Heart left ventricle (tissue), 16 donors: ENCODE measurements around the gene MYH15. TPM values are rescaled to one million over a fixed set of nuclear protein-coding genes. Genes with fewer than 3 reads are reported as not detected.

Experiments
- ATAC-seq, 4 donors: fragments of 200-7000 bp; cut with Tn5 transposase; one replicate each; pipeline ENCODE4 v1.9.1; 2020 to 2022; ENCODE audit warnings: moderate library complexity in 4 of 4, mild to moderate bottlenecking in 3 of 4, moderate number of reproducible peaks in 1 of 4
- DNase-seq, 5 donors: peaks; one replicate each; pipeline ENCODE4 v3.0.0-alpha.2; 2020
- H3K27ac ChIP-seq, 12 donors: fragments of 200-600 bp; sonication (generic) in 4 of 12; one replicate each; pipeline versions ENCODE4 v1.5.0 to v1.8.0; 2016 to 2022; ENCODE audit warnings: mild to moderate bottlenecking in 2 of 12
- H3K27me3 ChIP-seq, 9 donors: fragments of 200-600 bp; sonication (generic) in 2 of 9; one replicate each; pipeline versions ENCODE4 v1.5.1 to v1.8.0; 2016 to 2022; ENCODE audit warnings: mild to moderate bottlenecking in 3 of 9
- H3K36me3 ChIP-seq, 9 donors: fragments of 200-600 bp; sonication (generic) in 2 of 9; one replicate each; pipeline versions ENCODE4 v1.5.0 to v1.8.0; 2018 to 2022; ENCODE audit warnings: mild to moderate bottlenecking in 2 of 9
- H3K4me1 ChIP-seq, 12 donors: fragments of 200-600 bp; sonication (generic) in 4 of 12; one replicate each; pipeline versions ENCODE4 v1.5.0 to v1.8.0; 2016 to 2022; ENCODE audit warnings: mild to moderate bottlenecking in 3 of 12
- H3K4me3 ChIP-seq, 12 donors: fragments of 200-600 bp; sonication (generic) in 4 of 12; one replicate each; pipeline versions ENCODE4 v1.5.0 to v1.8.0; 2017 to 2022; ENCODE audit warnings: mild to moderate bottlenecking in 9 of 12, moderate library complexity in 4 of 12
- H3K9me3 ChIP-seq, 12 donors: fragments of 200-600 bp; sonication (generic) in 4 of 12; one replicate each; pipeline versions ENCODE4 v1.5.0 to v1.8.0; 2016 to 2022; ENCODE audit warnings: mild to moderate bottlenecking in 1 of 12
- POLR2A ChIP-seq, 2 donors: fragments of 450-650 bp; IDR thresholded peaks; one replicate each; pipeline ENCODE4 v1.6.1; 2017; ENCODE audit warnings: antibody characterized with exemption in 2 of 2, mild to moderate bottlenecking in 2 of 2, moderate library complexity in 2 of 2
- WGBS, 4 donors: extraction: QIAGEN DNeasy Blood & Tissue Kit in 2 of 4; methylation state at CpG; one replicate each; pipeline versions ENCODE4 v1.1.5 to v1.1.7; 2013 to 2018; 5-methylcytosine and 5-hydroxymethylcytosine counted together
- intact Hi-C, 10 donors: fragments of 100-400 bp; cut with DNase I; formaldehyde crosslinking; loops; one replicate each; pipeline versions ENCODE4 v1.11.1 to v1.14.2; 2022
- polyA plus RNA-seq, 2 donors: library from polyadenylated mRNA; stranded (reverse); fragments of 200-250 nt; gene quantifications; one replicate each; pipeline ENCODE4 v1.2.3, GENCODE V29; 2013
- total RNA-seq, 9 donors: library from RNA; depleted of rRNA in 2 of 9; stranded (reverse); fragments of >200 nt in 2 of 9; fragmentation: NEBNext Ultra II Directional in 3 of 9; extraction: Animal tissue kit (Norgen Biotek cat#: 25700) in 3 of 9; gene quantifications; one replicate each; pipeline versions ENCODE4 v1.1.0 to v1.2.4, GENCODE V29; 2016 to 2023
- TF ChIP-seq, protein P1 (sequence below), 12 donors: fragments of 200-600 bp; sonication (generic) in 4 of 12; IDR thresholded peaks; one replicate each; pipeline versions ENCODE4 v1.5.0 to v1.8.0; 2018 to 2022; ENCODE audit warnings: antibody characterized with exemption in 12 of 12, mild to moderate bottlenecking in 5 of 12
- donor health status: ischemic (EF 13 %, LVEDD 7.1; RV severe dilation, severe dysfunction).
- donor health status: healthy with polysubstance abuse.
- donor health status: DM: no; HTN: yes; CAD: no.
- donor health status: DM: no; HTN: no; CAD: no.
- donor health status: ischemic (EF 25% LVEDD 6.9; RV normal size, moderate dysfunction).
- donor health status: ischemic (EF 25% LVEDD 5.7; RV mildly dilated, moderate dysfunction).
- donor health status: healthy.
- donor health status: DM: yes; HTN: yes; CAD: no.
- donor health status: ischemic (EF 35%, LVEDD 5.7; RV mildly dilated, moderate dysfunction).
- donor health status: nonischemic (EF 11% LVEDD 7.7; RV severe dilation, severe dysfunction).
- donor health status: DM: yes; HTN: yes; CAD: no.
- donor health status: PGD.
- donor health status: ischemic (EF 29% LVEDD 5.4; RV normal size, mild dysfunction).
- donor health status: nonischemic (EF 23%, LVEDD 6.1; RV moderate dilation, normal function).

Gene MYH15
- total and polyA plus RNA-seq, 11 donors = 0.08 to 1.2 (median 0.27) TPM

DNA sequence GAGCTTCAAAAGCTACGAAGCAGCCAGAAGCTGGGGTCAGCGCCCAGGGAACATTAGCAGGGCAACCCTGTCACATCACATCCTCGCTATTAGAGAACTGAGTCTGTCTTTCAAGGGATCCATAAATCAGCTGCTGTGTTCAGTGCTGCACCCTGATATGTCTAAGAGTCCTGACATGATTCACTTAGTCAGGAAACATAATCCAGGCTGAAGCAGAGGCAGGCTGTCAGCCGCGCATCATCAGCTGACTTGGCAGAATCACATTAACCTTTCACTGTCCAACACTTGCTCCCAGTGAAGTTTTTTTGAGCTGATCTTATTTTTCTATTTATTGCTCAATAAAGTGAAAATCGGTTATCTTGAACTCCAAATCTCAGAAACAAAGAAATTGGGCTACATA is 23.5 kb downstream of the MYH15 start:
- intact Hi-C loops = loop anchor here in 3 of 10 donors (10.0 kb wide), 4 partner anchors 428 to 1252 kb away; no protein-coding TSS in a partner anchor
- H3K27ac ChIP-seq = peak overlapping the region in 3 of 12 donors; percentile 16 to 30 (median 21)
- TF ChIP-seq POLR2A (IDR thresholded peaks at IDR 0.05) = no peak
- TF ChIP-seq, protein P1, sequence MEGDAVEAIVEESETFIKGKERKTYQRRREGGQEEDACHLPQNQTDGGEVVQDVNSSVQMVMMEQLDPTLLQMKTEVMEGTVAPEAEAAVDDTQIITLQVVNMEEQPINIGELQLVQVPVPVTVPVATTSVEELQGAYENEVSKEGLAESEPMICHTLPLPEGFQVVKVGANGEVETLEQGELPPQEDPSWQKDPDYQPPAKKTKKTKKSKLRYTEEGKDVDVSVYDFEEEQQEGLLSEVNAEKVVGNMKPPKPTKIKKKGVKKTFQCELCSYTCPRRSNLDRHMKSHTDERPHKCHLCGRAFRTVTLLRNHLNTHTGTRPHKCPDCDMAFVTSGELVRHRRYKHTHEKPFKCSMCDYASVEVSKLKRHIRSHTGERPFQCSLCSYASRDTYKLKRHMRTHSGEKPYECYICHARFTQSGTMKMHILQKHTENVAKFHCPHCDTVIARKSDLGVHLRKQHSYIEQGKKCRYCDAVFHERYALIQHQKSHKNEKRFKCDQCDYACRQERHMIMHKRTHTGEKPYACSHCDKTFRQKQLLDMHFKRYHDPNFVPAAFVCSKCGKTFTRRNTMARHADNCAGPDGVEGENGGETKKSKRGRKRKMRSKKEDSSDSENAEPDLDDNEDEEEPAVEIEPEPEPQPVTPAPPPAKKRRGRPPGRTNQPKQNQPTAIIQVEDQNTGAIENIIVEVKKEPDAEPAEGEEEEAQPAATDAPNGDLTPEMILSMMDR (IDR thresholded peaks at IDR 0.05) = no peak
- H3K4me1 ChIP-seq = peaks cover 0 to 19% (median 5%) of the 10 kb centered on the region in 12 donors
- WGBS, 4 donors = 21 to 34% (median 26%) methylated on average over 6 of the region's 6 CpGs
- H3K27me3 ChIP-seq = no peaks in the 10 kb centered on the region
- DNase-seq (peak in 4 of 5 donors; percentile 18 to 34 (median 27)), ATAC-seq (peak; percentile 68 to 87 (median 80))
- H3K36me3 ChIP-seq = no peaks in the 10 kb centered on the region
- peak overlapping the region in 5 of 12 donors; percentile 1 to 47 (median 31) for H3K4me3 ChIP-seq
- H3K9me3 ChIP-seq = no peaks in the 10 kb centered on the region

GRCh38 chr3:108486338-108486737 is 24.1 kb downstream of the MYH15 start:
- ATAC-seq = no peak
- peaks cover 0 to 19% (median 5%) of the 10 kb centered on the region in 12 donors for H3K4me1 ChIP-seq
- peak overlapping the region in 1 of 12 donors; percentile 21 for H3K27ac ChIP-seq
- intact Hi-C loops = loop anchor here in 3 of 10 donors (10.0 kb wide), 4 partner anchors 428 to 1252 kb away; no protein-coding TSS in a partner anchor
- peak overlapping the region in 3 of 12 donors; percentile 25 to 47 (median 31) for H3K4me3 ChIP-seq
- no peak for DNase-seq
- TF ChIP-seq POLR2A (IDR thresholded peaks at IDR 0.05) = no peak
- TF ChIP-seq, protein P1 (IDR thresholded peaks at IDR 0.05) = no peak
- no peaks in the 10 kb centered on the region for H3K27me3 ChIP-seq
- H3K36me3 ChIP-seq = no peaks in the 10 kb centered on the region
- no peaks in the 10 kb centered on the region for H3K9me3 ChIP-seq
- 64 to 67% (median 65%) methylated on average over 3 of the region's 3 CpGs for WGBS, 4 donors

DNA sequence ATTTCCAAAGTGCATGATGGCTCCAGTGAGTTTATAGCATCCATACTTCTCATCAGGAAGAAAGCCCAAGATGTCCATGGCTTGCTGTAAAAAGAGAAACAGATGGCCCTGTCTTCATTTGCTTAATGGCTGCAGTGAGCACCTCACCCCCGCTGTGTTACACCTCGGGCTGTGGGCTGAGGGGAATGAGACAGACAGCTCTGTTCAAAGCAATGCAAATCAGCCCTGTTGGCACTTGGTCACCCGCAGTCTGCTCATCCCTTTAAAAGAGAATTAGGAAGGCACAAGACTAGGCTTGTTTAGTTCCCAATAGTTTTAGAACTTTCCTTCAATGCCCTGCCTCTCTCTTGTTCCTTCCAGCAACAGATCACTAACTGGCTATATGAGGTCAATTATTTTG is 25.2 kb downstream of the MYH15 start:
- DNase-seq = no peak
- intact Hi-C loops = loop anchor here in 3 of 10 donors (10.0 kb wide), 4 partner anchors 430 to 1250 kb away; no protein-coding TSS in a partner anchor
- peaks cover 0 to 19% (median 5%) of the 10 kb centered on the region in 12 donors for H3K4me1 ChIP-seq
- TF ChIP-seq POLR2A (IDR thresholded peaks at IDR 0.05) = no peak
- TF ChIP-seq, protein P1 (IDR thresholded peaks at IDR 0.05) = no peak
- H3K27ac ChIP-seq = no peak overlapping the region
- no peaks in the 10 kb centered on the region for H3K36me3 ChIP-seq
- 83 to 93% (median 88%) methylated on average over 3 of the region's 3 CpGs for WGBS, 4 donors
- H3K27me3 ChIP-seq = no peaks in the 10 kb centered on the region
- no peaks in the 10 kb centered on the region for H3K9me3 ChIP-seq
- ATAC-seq = no peak
- no peak overlapping the region for H3K4me3 ChIP-seq

DNA sequence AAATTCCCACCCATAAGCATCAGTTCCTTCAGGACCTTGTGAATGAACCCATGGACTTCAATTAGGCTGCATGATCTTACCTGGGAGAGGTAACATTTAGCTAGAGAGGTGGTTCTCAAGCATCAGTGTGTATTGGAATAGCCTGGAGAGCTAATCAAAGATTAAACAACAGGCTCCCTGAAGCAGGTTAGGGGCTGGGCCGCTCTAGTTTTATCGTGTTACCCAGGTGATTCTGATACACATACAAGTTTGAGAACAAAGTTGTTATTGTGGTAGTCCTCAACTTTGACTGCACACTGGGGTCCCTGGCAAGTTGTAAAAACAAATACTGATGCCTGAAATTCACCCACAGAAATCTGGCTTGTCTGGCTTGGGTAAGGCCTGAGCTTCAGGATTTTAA is 31.2 kb downstream of the MYH15 start:
- ATAC-seq (no peak), DNase-seq (no peak)
- 71 to 100% (median 86%) methylated on average over 2 of the region's 2 CpGs for WGBS, 4 donors
- Histone ChIP-seq H3K36me3 (no peaks in the 10 kb centered on the region), H3K4me1 (peaks cover 0 to 7% (median 0%) of the 10 kb centered on the region in 12 donors), H3K4me3 (no peak overlapping the region), H3K27ac (no peak overlapping the region), H3K9me3 (no peaks in the 10 kb centered on the region), H3K27me3 (no peaks in the 10 kb centered on the region)
- TF ChIP-seq, protein P1 (IDR thresholded peaks at IDR 0.05) = no peak
- TF ChIP-seq POLR2A (IDR thresholded peaks at IDR 0.05) = no peak
- intact Hi-C loops = loop anchor here in 6 of 10 donors (5.0 to 10.0 kb wide), 3 partner anchors 542 to 1244 kb away; no protein-coding TSS in a partner anchor
